Heart right ventricle (tissue), 16 donors: ENCODE data around the gene UNC13C. TPM values are rescaled to one million over a fixed set of nuclear protein-coding genes. Genes with fewer than 3 reads are reported as not detected.
A peak's percentile ranks its signal among the peaks of the same experiment; 100 is the strongest.

Experiments used
- ATAC-seq, 8 donors: fragments of 200-7000 bp; cut with Tn5 transposase; one replicate each; pipeline ENCODE4 v1.9.1; 2020; ENCODE audit warnings: mild to moderate bottlenecking in 8 of 8, moderate library complexity in 8 of 8, moderate number of reproducible peaks in 1 of 8
- DNase-seq, 2 donors: peaks; one replicate each; pipeline ENCODE4 v3.0.0-alpha.2; 2020
- H3K27ac ChIP-seq, 10 donors: fragments of 200-600 bp; sonication (generic) in 2 of 10; one replicate each; pipeline versions ENCODE4 v1.5.0 to v1.8.0; 2020 to 2022; ENCODE audit warnings: mild to moderate bottlenecking in 3 of 10
- H3K27me3 ChIP-seq, 7 donors: fragments of 200-600 bp; one replicate each; pipeline ENCODE4 v1.8.0; 2021 to 2022; ENCODE audit warnings: mild to moderate bottlenecking in 2 of 7
- H3K36me3 ChIP-seq, 9 donors: fragments of 200-600 bp; sonication (generic) in 1 of 9; one replicate each; pipeline versions ENCODE4 v1.5.0 to v1.8.0; 2020 to 2022; ENCODE audit warnings: mild to moderate bottlenecking in 2 of 9
- H3K4me1 ChIP-seq, 9 donors: fragments of 200-600 bp; sonication (generic) in 1 of 9; one replicate each; pipeline versions ENCODE4 v1.5.0 to v1.8.0; 2020 to 2022; ENCODE audit warnings: mild to moderate bottlenecking in 4 of 9
- H3K4me3 ChIP-seq, 10 donors: fragments of 200-600 bp; sonication (generic) in 2 of 10; one replicate each; pipeline versions ENCODE4 v1.5.0 to v1.8.0; 2020 to 2022; ENCODE audit warnings: mild to moderate bottlenecking in 7 of 10, moderate library complexity in 2 of 10
- H3K9me3 ChIP-seq, 11 donors: fragments of 200-600 bp in 10 of 11; sonication (generic) in 2 of 11; one replicate each; pipeline versions ENCODE4 v1.5.0 to v1.8.0; 2013 to 2022; ENCODE audit warnings: mild to moderate bottlenecking in 2 of 11, control low read depth in 1 of 11, moderate library complexity in 1 of 11
- CTCF ChIP-seq, 9 donors: fragments of 200-600 bp; sonication (generic) in 2 of 9; IDR thresholded peaks; one replicate each; pipeline versions ENCODE4 v1.5.0 to v1.8.0; 2021 to 2022; ENCODE audit warnings: antibody characterized with exemption in 9 of 9, mild to moderate bottlenecking in 5 of 9, moderate library complexity in 1 of 9
- WGBS, 2 donors: extraction: QIAGEN DNeasy Blood & Tissue Kit; methylation state at CpG; one replicate each; pipeline ENCODE4 v1.1.7; 2013; ENCODE audit warnings: inconsistent platforms in 1 of 2; 5-methylcytosine and 5-hydroxymethylcytosine counted together
- intact Hi-C, 10 donors: fragments of 100-400 bp; cut with DNase I; formaldehyde crosslinking; loops; one replicate each; pipeline versions ENCODE4 v1.11.1 to v1.14.2; 2022
- polyA plus RNA-seq, 2 donors: library from polyadenylated mRNA; stranded (reverse); fragments of 200-250 nt; gene quantifications; one replicate each; pipeline ENCODE4 v1.2.3, GENCODE V29; 2013
- total RNA-seq, 10 donors: library from RNA; stranded (reverse); fragmentation: NEBNext Ultra II Directional in 3 of 10; extraction: Animal tissue kit (Norgen Biotek cat#: 25700) in 3 of 10; gene quantifications; one replicate each; pipeline versions ENCODE4 v1.2.1 to v1.2.4, GENCODE V29; 2021 to 2023
- donor health status: Arrhythmogenic right ventricular cardiomyopathy.
- donor health status: ischemic (EF 13 %, LVEDD 7.1; RV severe dilation, severe dysfunction).
- donor health status: healthy with polysubstance abuse.
- donor health status: DM: no; HTN: yes; CAD: no.
- donor health status: DM: no; HTN: no; CAD: no.
- donor health status: ischemic (EF 25% LVEDD 6.9; RV normal size, moderate dysfunction).
- donor health status: ischemic (EF 25% LVEDD 5.7; RV mildly dilated, moderate dysfunction).
- donor health status: healthy.
- donor health status: DM: yes; HTN: yes; CAD: no.
- donor health status: Ischemic cardiomyopathy.
- donor health status: ischemic (EF 35%, LVEDD 5.7; RV mildly dilated, moderate dysfunction).
- donor health status: nonischemic (EF 11% LVEDD 7.7; RV severe dilation, severe dysfunction).
- donor health status: DM: yes; HTN: yes; CAD: no.
- donor health status: PGD.
- donor health status: ischemic (EF 29% LVEDD 5.4; RV normal size, mild dysfunction).
- donor health status: nonischemic (EF 23%, LVEDD 6.1; RV moderate dilation, normal function).

The UNC13C gene
- total and polyA plus RNA-seq, 12 donors, result 0.04 to 0.85 (median 0.19) TPM; not detected in 5

- DNase-seq (peak; percentile 4 to 7), ATAC-seq (peak in 1 of 8 donors; percentile 42)
- H3K27me3 ChIP-seq, result peaks cover 0 to 10% (median 0%) of the 10 kb centered on the region in 7 donors
- H3K9me3 ChIP-seq, result no peaks in the 10 kb centered on the region
- 21 to 27% methylated on average over 4 of the region's 4 CpGs for WGBS, 2 donors
- peak in 7 of 9 donors; percentile 31 to 55 (median 43) for TF ChIP-seq CTCF (IDR thresholded peaks at IDR 0.05)
- no peaks in the 10 kb centered on the region for H3K4me1 ChIP-seq
- no peak overlapping the region for H3K27ac ChIP-seq
- H3K36me3 ChIP-seq, result no peaks in the 10 kb centered on the region
- intact Hi-C loops, result loop anchor here in 2 of 10 donors (5.0 to 10.0 kb wide), 2 partner anchors 1144 to 1202 kb away; no protein-coding TSS in a partner anchor
- H3K4me3 ChIP-seq, result no peak overlapping the region
Observed at GRCh38 chr15:53962646-53963561, 15.3 kb upstream of the UNC13C start.

- DNase-seq (no peak), ATAC-seq (no peak)
- Histone ChIP-seq H3K4me1 (no peaks in the 10 kb centered on the region), H3K9me3 (no peaks in the 10 kb centered on the region), H3K27ac (no peak overlapping the region), H3K36me3 (no peaks in the 10 kb centered on the region), H3K27me3 (peaks cover 0 to 8% (median 0%) of the 10 kb centered on the region in 7 donors), H3K4me3 (no peak overlapping the region)
- intact Hi-C loops, result loop anchor here in 2 of 10 donors (5.0 to 10.0 kb wide), 2 partner anchors 1144 to 1201 kb away; no protein-coding TSS in a partner anchor
- no peak for TF ChIP-seq CTCF (IDR thresholded peaks at IDR 0.05)
Observed at GRCh38 chr15:53963801-53964200, 14.4 kb upstream of the UNC13C start.

GRCh38 chr15:53974121-53974520, 4.1 kb upstream of the UNC13C start:
- Histone ChIP-seq H3K4me3 (no peak overlapping the region), H3K27ac (no peak overlapping the region), H3K36me3 (no peaks in the 10 kb centered on the region), H3K27me3 (peaks cover 0 to 27% (median 12%) of the 10 kb centered on the region in 7 donors), H3K9me3 (peaks cover 0 to 6% (median 0%) of the 10 kb centered on the region in 11 donors), H3K4me1 (peaks cover 0 to 12% (median 0%) of the 10 kb centered on the region in 9 donors)
- no peak for ATAC-seq
- intact Hi-C loops, result no loop called here
- TF ChIP-seq CTCF (IDR thresholded peaks at IDR 0.05), result no peak
- no peak for DNase-seq
- 79 to 83% methylated on average over 2 of the region's 2 CpGs for WGBS, 2 donors

- Histone ChIP-seq H3K27ac (no peak overlapping the region), H3K4me3 (no peak overlapping the region), H3K4me1 (peaks cover 0 to 12% (median 0%) of the 10 kb centered on the region in 9 donors), H3K9me3 (peaks cover 0 to 6% (median 0%) of the 10 kb centered on the region in 11 donors), H3K36me3 (no peaks in the 10 kb centered on the region), H3K27me3 (peaks cover 0 to 33% (median 19%) of the 10 kb centered on the region in 7 donors)
- WGBS, 2 donors, result 73 to 77% methylated on average over 3 of the region's 3 CpGs
- no peak for TF ChIP-seq CTCF (IDR thresholded peaks at IDR 0.05)
- DNase-seq (no peak), ATAC-seq (no peak)
- intact Hi-C loops, result no loop called here
Observed at GRCh38 chr15:53974813-53975212, 3.4 kb upstream of the UNC13C start.
